A673 (cell line): ENCODE measurements around the gene TNP2. TPM values are rescaled to one million over a fixed set of nuclear protein-coding genes. Genes with fewer than 3 reads are reported as not detected.

Experiments used
- BruUV-seq: library from RNA; stranded (reverse); fragments of 400-500 nt; replicated peaks from 2 replicates; lab custom pipeline; 2021; lab: Mats Ljungman, UMichigan
- CTCF ChIA-PET: fragments of 300-600 bp; sonication (Branson Sonifier 250); formaldehyde crosslinking; loops from one replicate; lab custom pipeline; 2022; ENCODE audit warnings: antibody characterized with exemption; lab: Charles Lee
- POLR2A ChIA-PET: fragments of 300-600 bp; sonication (Branson Sonifier 250); formaldehyde crosslinking; loops from one replicate; lab custom pipeline; 2022; ENCODE audit warnings: antibody characterized with exemption; ENCODE audit not compliant: low non-redundant PET; lab: Charles Lee
- DNase-seq: peaks from one replicate; pipeline ENCODE4 v3.0.0-alpha.2; 2015; ENCODE audit warnings: low spot score
- H3K27ac ChIP-seq: fragments of 200-600 bp; sonication (generic); 2 replicates; pipeline ENCODE4 v1.5.1; 2016; ENCODE audit warnings: mixed run types, low read depth, mild to moderate bottlenecking, mixed read lengths, antibody characterized with exemption, low read length; ENCODE audit not compliant: poor library complexity, severe bottlenecking
- H3K27me3 ChIP-seq: fragments of 200-600 bp; sonication (generic); replicated peaks from 2 replicates; pipeline ENCODE4 v1.6.1; 2017; ENCODE audit warnings: mixed run types, low read depth, mild to moderate bottlenecking, mixed read lengths, antibody characterized with exemption, low read length; ENCODE audit not compliant: insufficient read depth, poor library complexity
- H3K36me3 ChIP-seq: fragments of 200-600 bp; sonication (generic); 2 replicates; pipeline ENCODE4 v1.6.1; 2016; ENCODE audit warnings: mixed run types, mild to moderate bottlenecking, mixed read lengths, antibody characterized with exemption, low read length; ENCODE audit not compliant: insufficient read depth, poor library complexity, severe bottlenecking
- H3K4me1 ChIP-seq: fragments of 200-600 bp; sonication (generic); 2 replicates; pipeline ENCODE4 v1.6.1; 2017; ENCODE audit warnings: mixed run types, mild to moderate bottlenecking, mixed read lengths, antibody characterized with exemption, low read length; ENCODE audit not compliant: insufficient read depth, poor library complexity, severe bottlenecking
- H3K4me3 ChIP-seq: fragments of 200-600 bp; sonication (generic); 2 replicates; pipeline ENCODE4 v1.5.1; 2016; ENCODE audit warnings: low read depth, mixed run types, mild to moderate bottlenecking, mixed read lengths, low read length; ENCODE audit not compliant: poor library complexity, severe bottlenecking
- H3K9me3 ChIP-seq: fragments of 200-600 bp; sonication (generic); 2 replicates; pipeline ENCODE4 v1.6.1; 2016; ENCODE audit warnings: mixed run types, low read depth, mild to moderate bottlenecking, mixed read lengths, antibody characterized with exemption, low read length; ENCODE audit not compliant: poor library complexity, severe bottlenecking
- CTCF ChIP-seq: fragments of 300-800, 200-600 bp; sonication (generic); conservative IDR thresholded peaks from 2 replicates; pipeline ENCODE4 v1.5.1; 2017; ENCODE audit warnings: low read depth, mild to moderate bottlenecking, antibody characterized with exemption, low read length, moderate library complexity, mixed read lengths
- EZH2 ChIP-seq: fragments of 200-600 bp; sonication (generic); IDR thresholded peaks from 2 replicates; pipeline ENCODE4 v1.6.1; 2017; ENCODE audit warnings: borderline replicate concordance, low read depth, mild to moderate bottlenecking, mixed read lengths, antibody characterized with exemption, low read length; ENCODE audit not compliant: poor library complexity, severe bottlenecking
- intact Hi-C: fragments of 100-400 bp; cut with micrococcal nuclease; formaldehyde crosslinking; loops from one replicate; pipeline ENCODE4 v1.10.0; 2022; ENCODE audit not compliant: unreplicated experiment
- total RNA-seq: library from RNA; stranded (reverse); gene quantifications from 2 replicates; pipeline ENCODE4 v1.2.3, GENCODE V29; 2021

The TNP2 gene
- total RNA-seq, 1 experiment from 2014 or later, result not detected

DNA sequence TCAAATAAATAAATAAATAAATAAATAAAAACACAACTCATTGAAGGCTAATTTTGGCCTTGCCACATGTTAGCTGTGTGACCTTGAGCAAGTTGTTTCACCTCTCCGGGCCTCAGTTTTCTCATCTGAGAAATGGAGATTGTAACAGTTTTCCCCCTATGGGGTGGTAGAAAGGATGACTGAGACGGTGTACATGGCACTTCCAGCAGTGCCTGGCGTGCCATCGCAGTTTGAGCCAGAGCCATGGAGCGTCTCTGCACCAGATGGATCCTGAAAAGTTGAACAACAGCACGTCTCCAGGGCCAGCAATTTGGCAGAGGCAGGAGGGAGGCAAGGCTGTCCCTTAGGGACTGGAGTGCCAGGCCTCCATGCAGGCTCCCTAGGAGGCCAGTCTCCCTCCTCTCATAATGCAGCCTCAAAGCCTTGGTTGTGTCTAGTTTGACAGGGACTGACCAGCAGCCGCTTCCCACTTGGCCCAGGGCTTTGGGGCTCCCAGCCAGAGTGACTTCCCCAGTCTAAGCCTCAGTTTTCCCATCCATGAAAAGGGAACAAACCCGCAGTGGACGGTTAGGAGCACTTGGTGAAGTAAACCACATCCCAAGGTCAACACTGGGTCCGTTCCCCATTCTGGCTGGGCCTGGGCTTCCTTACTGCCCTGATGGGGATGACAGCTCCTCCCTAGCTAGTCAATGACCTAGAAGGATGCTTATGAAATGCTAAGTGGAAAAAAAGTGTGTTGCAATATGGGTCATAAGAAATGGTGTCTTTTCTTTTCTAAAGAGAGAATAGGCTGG is 32.5 kb downstream of the TNP2 start:
- ChIA-PET POLR2A (no interaction called here), CTCF (no interaction called here)
- H3K27me3 ChIP-seq, result no peaks in the 10 kb centered on the region
- no peak overlapping the region for H3K27ac ChIP-seq
- H3K9me3 ChIP-seq, result no peaks in the 10 kb centered on the region
- H3K4me3 ChIP-seq, result no peak overlapping the region
- no peak for DNase-seq
- TF ChIP-seq EZH2 (no peak), CTCF (no peak)
- H3K36me3 ChIP-seq, result no peaks in the 10 kb centered on the region
- H3K4me1 ChIP-seq, result no peaks in the 10 kb centered on the region
- BruUV-seq, result no TSS peak
- intact Hi-C loops, result no loop called here

GRCh38 chr16:11235703-11235991 is 33.5 kb downstream of the TNP2 start:
- Histone ChIP-seq H3K4me3 (no peak overlapping the region), H3K27me3 (no peaks in the 10 kb centered on the region), H3K27ac (no peak overlapping the region), H3K4me1 (no peaks in the 10 kb centered on the region), H3K36me3 (no peaks in the 10 kb centered on the region), H3K9me3 (no peaks in the 10 kb centered on the region)
- no peak for DNase-seq
- ChIA-PET POLR2A (no interaction called here), CTCF (no interaction called here)
- intact Hi-C loops, result no loop called here
- TF ChIP-seq EZH2, result no peak
- TF ChIP-seq CTCF, result no peak
- no TSS peak for BruUV-seq

DNA sequence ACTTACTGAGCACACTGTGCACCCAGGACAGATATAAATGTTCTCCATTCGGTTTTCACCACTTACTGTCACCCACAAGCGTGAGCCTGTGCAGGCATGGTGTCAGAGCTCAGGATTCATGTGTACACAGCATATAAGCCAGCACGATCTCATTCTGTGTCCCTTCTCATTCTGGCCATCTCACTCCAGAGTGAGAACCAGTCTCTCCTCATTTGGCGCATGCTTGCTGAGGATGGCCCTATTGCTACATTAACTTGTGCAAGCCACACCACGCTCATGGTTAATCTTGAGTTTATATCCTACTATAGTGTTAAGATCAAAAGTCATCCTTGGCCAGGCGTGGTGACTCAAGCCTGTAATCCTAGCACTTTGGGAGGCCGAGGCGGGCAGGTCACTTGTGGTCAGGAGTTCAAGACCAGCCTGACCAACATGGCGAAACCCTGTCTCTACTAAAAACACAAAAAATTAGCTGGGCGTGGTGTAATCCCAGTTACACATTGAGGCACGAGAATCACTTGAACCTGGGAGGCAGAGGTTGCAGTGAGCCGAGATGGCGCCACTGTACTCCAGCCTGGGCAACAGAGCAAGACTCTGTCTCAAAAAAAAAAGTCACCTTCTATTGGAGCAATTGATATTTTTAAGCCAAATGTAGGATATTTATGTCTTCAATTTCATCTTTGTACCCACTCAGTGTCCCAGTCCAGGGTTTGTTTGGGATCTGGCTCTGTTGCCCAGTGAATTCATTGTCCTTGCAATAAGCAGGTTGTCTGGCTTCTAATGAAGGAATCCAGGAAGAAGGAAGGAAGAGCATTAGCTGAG is 34.0 kb downstream of the TNP2 start:
- Histone ChIP-seq H3K4me3 (no peak overlapping the region), H3K36me3 (no peaks in the 10 kb centered on the region), H3K27ac (no peak overlapping the region), H3K27me3 (no peaks in the 10 kb centered on the region), H3K9me3 (no peaks in the 10 kb centered on the region), H3K4me1 (no peaks in the 10 kb centered on the region)
- DNase-seq, result no peak
- intact Hi-C loops, result no loop called here
- TF ChIP-seq CTCF, result no peak
- no peak for TF ChIP-seq EZH2
- POLR2A ChIA-PET, result no interaction called here
- no TSS peak for BruUV-seq
- CTCF ChIA-PET, result no interaction called here
